ENCODE results near the gene LRP1.

LRP1 gene

DNA sequence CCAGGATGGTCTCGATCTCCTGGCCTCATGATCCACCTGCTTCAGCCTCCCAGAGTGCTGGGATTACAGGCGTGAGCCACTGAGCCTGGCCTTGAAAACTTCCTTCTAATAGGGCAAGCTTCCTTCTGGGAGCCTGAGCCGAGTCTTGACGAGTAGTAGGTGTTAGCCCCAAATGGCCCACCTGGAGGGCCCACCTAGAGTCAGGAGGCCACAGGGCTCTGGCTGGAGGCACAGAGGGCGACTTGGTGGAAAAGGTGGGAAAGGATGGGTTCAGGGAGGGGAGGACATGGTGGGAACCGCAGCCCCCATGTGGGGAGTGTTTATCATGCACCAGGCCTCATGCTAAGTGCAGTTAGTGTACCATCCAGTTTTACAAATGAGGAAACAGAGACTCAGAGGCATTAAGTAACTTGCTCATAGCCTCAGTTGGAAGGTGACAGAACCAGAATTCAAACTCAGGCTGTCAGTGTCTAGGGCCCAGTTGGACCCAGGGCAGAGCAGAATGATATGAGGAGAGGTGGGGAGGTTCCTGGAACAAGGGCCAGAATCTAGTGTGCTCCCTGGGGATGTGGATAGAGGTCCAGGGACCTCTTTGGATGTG, 22.2 kb downstream of the LRP1 start:
- DNase-seq (ENCODE audit: low read depth, low spot score) = no peak
- H3K27ac ChIP-seq = no peak overlapping the region

DNA sequence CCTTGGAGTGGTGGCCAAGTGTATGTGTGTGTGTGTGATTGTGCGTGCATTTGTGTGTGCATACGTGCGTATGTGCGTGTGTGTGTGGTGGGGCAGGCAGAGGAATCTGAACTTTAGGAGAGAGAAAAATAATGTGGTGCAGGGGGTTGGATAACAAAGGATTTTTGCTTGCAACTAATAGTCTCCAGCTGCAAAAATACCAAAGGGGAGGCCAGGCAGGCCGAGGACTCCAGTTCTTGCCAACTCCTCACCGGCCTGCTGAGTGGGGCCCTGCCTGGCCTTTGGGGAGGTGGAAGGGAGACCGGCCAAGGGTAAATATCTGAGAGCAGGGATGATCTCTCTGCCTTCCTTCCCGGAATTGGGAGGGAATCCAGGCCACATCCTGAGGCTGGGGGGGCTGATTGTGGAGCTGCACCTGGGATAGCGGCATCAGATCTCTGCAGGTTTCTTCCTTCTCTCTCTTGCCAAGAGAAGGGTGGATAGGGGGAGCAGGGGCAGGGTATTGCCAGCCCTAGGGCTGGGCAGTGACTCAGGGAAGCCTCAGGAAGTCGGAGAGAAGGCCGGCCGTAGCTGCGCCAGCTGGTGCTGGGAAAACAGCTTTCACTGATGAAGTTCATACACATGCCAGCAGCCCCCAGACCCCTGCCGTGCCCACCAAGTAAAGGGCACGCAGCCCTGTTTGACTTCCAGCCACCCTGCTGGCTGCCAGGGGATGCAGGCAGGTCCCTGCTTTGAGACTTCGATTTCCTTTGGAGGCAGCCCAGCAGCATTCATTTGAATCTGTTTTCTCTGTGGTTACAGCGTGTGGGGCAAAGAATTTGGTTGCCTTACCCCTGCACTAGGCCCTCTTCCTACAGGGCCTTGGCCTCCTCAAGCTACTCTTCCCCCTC, 23.7 kb downstream of the LRP1 start:
- H3K27ac ChIP-seq = peak overlapping the region; percentile 79
- DNase-seq (ENCODE audit: low read depth, low spot score) = no peak

DNA sequence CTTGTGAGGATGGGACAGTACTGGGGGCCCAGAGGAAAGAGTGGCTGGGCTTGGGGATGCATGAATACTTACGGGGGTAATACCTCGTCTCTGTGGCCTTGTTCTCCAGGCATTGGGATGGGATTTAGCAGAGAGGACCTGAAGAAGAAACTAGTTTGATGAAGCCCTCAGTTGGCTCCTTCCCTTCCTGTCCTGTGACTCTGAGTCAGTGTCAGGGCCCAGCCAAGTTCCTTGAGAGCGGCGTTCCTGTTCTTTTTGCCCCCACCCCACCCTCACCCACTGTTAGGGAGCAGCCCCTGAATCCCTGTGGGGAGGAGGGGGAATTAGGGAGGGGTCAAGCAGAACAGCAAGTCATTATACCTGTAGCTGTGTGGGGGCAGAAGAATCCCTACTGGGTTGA, 24.4 kb downstream of the LRP1 start:
- peak overlapping the region; percentile 79 for H3K27ac ChIP-seq
- DNase-seq (ENCODE audit: low read depth, low spot score) = no peak

DNA sequence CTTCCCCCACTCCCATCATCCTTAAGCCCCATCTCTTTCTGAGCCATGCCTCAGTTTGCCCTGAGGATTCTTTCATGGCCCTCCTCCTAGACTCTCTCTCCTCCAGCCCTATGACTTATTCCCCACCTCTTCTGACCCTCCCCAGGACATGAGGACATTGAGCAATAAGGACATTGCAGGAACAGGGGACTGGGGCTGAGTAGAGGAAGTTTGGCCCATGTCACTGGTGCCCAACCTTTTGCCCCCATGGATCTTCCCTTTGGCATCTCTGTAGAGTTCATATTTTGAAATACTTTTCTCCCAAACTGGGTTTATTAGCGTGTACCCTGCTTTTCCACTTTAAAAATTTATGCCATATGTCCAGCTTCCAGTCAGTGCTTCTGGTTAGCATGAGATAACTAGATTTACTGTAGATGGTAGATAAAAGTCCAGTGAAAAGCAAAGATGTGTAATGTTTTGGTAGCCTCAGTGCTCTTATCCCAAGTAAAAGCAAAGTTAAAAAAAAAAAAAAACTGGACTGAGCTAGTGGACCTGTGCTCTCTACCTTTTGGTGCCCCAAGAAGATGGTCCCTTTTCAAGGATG, 25.2 kb downstream of the LRP1 start:
- H3K27ac ChIP-seq = no peak overlapping the region
- no peak for DNase-seq (ENCODE audit: low read depth, low spot score)

DNA sequence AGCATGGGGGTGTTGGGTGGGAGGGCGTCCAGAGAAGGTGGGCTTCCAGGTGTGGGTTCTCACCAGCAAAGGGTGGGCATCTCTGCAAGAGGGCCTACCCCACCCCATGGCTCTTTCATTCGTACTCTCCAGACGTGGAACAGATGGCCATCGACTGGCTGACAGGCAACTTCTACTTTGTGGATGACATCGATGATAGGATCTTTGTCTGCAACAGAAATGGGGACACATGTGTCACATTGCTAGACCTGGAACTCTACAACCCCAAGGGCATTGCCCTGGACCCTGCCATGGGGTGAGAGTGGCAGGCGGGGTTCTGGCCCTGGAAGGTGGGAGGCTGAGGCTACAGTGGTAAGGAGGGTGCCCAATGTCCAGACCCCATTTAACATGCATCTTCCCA, 25.8 kb downstream of the LRP1 start:
- no peak for DNase-seq (ENCODE audit: low read depth, low spot score)

DNA sequence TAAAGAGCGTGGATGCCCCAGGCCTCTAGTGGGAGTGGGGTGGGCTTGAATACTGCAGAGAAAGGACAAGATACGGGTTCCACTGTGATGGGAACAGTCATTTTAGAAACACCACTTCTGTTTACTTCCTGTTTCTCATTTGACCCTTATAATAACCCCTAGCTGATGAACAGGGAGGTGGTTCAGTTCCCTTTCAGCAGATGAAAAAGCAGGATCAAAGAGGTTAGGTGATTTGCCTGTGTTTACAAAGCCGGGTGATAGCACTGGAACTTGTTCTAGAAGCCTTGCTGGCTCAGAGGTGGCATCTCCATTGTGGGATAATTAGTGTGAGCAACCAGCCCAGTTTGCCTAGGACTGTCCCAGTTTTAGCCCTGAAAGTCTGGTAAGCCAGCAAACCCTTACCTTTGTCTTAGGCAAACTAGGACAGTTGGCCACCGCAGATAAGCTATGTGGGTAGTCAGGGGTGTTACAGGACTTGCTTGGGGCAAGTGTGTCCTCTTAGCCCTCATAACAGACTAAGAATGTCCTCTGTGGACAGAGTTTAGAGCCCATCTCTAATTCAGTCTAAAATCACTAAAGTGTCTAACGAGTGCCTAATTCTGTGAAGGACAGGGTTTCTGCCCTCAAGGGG, 26.6 kb downstream of the LRP1 start:
- DNase-seq (ENCODE audit: low read depth, low spot score) = no peak
- H3K27ac ChIP-seq = no peak overlapping the region

More for the DNA sequence above, 25.8 kb downstream of the LRP1 start:
- no peak overlapping the region for H3K27ac ChIP-seq

DNA sequence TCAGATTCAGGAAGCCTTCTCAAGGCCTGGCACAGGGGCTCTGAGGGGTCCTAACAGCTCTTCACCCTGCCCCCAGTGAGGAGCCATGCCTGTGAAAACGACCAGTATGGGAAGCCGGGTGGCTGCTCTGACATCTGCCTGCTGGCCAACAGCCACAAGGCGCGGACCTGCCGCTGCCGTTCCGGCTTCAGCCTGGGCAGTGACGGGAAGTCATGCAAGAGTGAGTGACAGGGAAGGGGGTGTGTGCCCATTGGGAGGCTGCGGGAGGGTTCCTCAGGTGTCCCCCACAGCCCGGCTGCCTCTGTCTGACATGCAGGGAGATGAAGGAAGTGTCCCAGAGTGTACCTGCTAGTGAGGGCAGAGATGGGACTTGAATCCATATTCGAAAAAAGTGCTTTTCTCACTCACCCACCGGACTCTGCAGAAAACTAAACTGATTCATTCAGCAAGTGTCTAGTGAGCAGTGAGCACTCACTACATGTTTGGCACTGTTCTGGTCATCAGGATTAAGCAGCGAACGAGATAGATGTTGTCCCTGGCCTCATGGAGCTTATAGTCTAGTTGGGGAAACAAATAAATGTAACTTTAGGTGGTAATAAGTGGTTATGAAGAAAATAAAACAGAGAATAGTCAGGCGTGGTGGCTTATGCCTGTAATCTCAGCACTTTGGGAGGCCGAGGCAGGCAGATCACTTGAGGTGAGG, 28.6 kb downstream of the LRP1 start:
- H3K27ac ChIP-seq = no peak overlapping the region
- DNase-seq (ENCODE audit: low read depth, low spot score) = no peak

DNA sequence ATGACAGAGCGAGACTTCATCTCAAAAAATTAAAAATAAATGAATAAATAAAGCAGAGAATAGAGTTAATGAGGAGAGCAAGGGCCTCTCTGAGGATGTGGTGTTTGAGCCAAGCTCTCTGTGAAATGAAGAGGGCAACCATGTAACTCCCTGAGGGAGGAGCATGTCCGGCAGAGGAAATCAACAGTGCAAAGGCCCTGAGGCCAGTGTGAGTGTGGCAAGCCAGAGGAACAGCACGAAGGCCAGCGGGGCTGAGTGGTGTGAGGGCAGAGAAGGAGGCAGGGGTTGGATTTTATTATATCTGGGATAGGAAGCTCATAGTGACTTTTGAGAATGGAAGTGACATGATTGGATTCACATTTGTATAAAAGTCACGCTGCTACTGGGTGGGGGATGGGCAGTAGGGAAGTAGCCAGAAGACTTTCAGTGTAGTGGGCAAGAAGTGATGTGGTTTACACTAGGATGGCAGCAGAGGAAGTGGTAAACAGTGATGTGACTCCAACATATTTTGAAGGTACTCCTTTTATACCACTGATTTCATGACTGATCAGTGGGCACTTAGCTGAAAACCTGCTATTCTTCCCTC, 29.4 kb downstream of the LRP1 start:
- no peak overlapping the region for H3K27ac ChIP-seq
- DNase-seq (ENCODE audit: low read depth, low spot score) = no peak

DNA sequence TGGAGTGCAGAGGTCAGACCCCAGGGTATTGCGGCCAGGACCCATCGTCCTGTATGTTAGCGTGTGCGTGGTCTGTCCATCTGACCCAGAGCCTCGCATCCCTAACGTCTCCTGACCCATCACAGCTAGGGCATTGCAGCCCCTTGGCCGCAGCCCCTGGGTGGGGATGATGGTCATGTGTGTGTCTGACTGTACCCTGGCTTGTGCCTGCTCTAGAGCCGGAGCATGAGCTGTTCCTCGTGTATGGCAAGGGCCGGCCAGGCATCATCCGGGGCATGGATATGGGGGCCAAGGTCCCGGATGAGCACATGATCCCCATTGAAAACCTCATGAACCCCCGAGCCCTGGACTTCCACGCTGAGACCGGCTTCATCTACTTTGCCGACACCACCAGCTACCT, 29.9 kb downstream of the LRP1 start:
- no peak for DNase-seq (ENCODE audit: low read depth, low spot score)
- H3K27ac ChIP-seq = no peak overlapping the region

DNA sequence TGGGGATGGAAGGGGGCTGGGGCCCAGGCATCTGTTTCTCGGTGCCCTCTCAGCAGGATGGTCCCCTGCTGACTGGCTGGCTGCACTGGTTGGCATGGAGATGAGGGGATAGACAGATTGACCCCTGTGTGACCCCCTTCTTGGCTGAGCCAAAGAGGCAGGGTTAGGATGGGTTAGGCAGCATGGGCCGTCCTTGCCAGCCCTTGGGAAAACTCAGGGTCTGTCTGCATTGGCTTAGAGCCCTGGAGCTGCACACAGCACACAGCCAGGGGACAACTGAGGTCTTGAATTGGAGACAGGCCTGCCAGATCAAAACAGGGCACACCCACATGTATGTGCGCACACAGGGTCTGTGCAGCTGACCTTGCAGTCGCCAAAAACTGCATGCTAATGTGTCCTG, 30.4 kb downstream of the LRP1 start:
- no peak for DNase-seq (ENCODE audit: low read depth, low spot score)
- H3K27ac ChIP-seq = no peak overlapping the region

DNA sequence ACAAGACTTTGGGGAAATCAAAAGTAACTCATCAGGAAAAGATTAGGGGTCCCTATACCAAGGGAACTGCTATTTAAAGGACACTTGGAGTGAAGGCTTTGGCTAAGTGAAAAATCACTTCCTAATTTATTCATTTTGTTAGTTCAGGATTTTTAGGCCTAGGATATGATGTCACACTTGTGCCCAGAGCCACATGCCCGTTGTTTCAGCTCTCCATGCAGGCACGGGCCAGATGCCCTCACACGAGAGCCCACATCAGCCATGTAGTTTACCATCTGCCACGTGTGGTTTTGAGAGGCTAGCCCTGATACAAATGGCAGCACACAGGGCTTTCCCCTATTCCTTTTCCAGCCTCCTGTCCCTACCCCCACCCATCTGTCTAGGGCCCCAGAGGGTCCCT, 31.0 kb downstream of the LRP1 start:
- H3K27ac ChIP-seq = no peak overlapping the region
- no peak for DNase-seq (ENCODE audit: low read depth, low spot score)

DNA sequence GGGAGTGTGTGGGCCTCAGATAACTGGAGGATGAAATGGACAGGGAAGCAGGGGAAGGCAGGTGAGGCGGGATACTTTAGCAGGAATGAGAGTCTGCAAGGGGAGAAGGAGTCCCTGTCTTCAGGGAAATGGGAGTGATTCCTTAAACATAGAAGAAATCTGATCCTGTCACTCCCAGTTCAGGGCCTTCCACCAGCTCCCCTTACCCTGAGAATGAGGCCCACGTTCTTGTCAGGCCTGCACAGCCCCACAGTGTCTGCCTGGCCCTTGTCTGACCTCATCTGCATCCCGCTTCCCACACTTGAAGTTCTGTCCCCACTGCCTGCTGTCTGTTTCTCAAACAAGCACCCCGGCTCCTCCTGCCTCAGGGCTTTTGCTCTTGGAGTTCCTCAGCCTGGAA, 31.8 kb downstream of the LRP1 start:
- DNase-seq (ENCODE audit: low read depth, low spot score) = no peak
- H3K27ac ChIP-seq = no peak overlapping the region

DNA sequence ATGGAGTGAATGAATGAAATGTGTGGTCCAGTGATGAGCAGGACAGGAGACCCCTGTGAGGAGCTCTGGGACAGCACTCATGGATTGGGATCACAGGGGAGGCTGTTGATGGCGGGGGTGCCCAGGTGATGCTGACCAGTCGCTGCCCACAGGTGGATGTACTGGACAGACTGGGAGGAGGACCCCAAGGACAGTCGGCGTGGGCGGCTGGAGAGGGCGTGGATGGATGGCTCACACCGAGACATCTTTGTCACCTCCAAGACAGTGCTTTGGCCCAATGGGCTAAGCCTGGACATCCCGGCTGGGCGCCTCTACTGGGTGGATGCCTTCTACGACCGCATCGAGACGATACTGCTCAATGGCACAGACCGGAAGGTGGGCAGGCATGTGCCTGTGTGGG, 32.5 kb downstream of the LRP1 start:
- no peak for DNase-seq (ENCODE audit: low read depth, low spot score)
- no peak overlapping the region for H3K27ac ChIP-seq

DNA sequence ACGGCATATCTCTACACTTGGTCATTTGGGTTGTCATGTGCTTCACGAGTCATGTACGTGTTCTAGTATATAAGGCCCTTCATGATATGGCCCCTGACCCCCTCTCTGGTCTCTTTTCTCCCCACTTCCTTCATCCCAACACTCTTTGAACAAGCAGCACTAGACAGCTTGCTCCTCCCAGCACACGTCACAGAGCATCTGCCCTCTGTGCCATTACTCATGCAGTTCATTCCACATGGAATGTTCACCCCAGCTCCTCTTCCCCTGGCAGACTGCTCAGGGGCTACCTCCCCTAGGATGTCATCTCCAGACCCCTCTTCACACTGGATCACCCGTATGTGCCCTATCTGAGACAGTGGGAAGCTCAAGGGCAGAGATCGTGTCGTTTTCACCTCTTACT, 33.2 kb downstream of the LRP1 start:
- H3K27ac ChIP-seq = no peak overlapping the region
- no peak for DNase-seq (ENCODE audit: low read depth, low spot score)

DNA sequence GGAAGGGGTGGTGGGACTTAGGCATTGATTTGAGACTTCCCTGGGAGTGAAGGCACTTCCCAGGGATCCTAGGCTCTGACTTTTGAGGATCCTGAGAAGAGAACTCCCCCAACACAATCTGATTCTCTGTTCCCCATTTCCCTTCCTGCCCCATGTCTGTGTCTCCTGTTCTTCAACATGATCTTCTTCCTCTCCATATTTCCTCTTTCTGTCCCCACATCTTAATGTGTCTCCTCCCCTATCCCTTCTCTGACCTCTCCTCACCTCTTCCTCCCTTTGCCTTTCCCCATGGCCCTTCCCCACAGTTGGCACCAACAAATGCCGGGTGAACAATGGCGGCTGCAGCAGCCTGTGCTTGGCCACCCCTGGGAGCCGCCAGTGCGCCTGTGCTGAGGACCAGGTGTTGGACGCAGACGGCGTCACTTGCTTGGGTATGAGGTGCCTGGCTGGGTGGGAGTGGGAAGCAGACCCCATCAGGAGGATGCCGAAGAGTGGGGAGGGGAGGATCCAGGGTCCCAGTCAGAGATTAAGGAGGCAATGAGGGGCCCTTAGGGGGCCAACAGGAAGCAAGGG, 34.4 kb downstream of the LRP1 start:
- DNase-seq (ENCODE audit: low read depth, low spot score) = no peak
- H3K27ac ChIP-seq = no peak overlapping the region

DNA sequence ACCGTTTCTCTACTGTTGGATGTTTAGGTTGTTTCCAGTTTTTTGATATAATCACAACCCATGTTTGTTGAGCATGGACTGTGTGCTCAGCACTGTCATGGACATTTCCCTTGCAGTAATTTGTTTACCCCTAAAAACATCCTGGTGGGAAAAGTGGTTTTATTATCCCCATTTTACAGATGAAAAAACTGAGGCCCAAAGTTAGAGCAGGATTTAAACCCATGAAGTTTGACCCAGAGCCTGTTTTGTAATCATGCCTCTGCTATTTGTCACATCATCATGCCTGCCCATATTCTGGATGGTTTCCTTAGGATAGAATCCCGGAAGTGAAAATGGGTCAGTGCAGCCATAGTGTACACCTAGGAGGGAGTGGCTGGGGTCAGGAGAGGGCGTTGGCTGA, 36.2 kb downstream of the LRP1 start:
- no peak overlapping the region for H3K27ac ChIP-seq
- DNase-seq (ENCODE audit: low read depth, low spot score) = no peak

DNA sequence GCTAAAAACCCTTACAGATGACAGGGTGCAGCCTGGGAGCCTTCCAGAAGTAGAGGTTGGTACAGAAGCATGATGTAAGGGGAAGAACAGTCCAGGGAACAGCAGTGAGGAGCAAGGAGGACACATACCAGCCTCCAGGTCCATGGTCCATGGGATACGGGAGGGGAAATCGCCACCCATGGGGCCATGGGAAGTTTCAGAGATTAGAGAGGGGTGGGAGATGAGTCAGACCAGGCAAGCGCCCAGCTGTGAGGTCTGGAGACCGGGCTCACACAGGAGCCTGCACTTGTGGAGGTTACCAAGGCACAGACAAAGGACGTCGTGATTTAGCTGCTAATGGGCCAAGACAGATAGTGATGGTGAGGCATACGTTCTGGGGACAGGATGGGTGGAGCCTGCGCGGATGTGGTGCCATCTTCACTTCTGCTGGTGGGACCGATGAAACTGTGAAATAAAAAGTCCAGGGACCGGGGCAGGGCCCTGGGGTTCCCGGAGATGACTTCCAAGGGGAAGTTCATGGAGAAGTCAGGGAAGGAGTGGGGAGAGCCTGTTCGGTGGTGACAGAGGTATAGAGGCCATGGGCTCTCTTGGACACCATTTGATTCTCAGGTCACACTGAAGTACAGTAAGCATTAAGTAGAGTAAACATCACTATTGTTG, 36.8 kb downstream of the LRP1 start:
- no peak overlapping the region for H3K27ac ChIP-seq
- no peak for DNase-seq (ENCODE audit: low read depth, low spot score)

DNA sequence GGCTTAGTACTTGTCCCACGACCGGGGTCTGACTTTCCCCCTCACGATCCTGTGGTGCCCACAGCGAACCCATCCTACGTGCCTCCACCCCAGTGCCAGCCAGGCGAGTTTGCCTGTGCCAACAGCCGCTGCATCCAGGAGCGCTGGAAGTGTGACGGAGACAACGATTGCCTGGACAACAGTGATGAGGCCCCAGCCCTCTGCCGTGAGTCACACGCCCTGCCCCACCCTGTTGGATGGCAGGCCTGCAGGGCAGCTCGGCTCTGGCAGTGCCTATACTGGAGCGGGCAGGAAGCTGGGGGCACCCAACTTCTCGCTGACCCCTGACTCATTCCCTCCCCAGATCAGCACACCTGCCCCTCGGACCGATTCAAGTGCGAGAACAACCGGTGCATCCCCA, 37.5 kb downstream of the LRP1 start:
- H3K27ac ChIP-seq = peak overlapping the region; percentile 51
- DNase-seq (ENCODE audit: low read depth, low spot score) = no peak

DNA sequence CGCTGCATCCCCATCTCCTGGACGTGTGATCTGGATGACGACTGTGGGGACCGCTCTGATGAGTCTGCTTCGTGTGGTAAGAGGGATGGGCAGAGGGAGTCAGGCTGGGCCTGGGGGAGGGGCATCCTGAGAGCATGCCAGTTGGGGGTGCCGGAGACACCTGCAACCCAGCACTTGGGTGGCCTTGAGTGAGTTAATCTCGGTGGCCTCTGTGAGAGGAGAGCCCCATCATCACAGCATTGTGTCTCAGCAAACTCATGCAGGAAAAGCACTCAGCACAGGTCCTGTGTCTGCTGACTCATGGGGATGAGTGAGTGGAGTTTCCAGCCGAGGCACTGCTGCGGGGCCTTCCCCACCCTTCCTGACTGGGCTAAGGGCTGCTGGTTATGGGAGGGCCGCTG, 38.7 kb downstream of the LRP1 start:
- peak; percentile 85 for DNase-seq (ENCODE audit: low read depth, low spot score)
- peak overlapping the region; percentile 51 for H3K27ac ChIP-seq
